ENCODE measurements around the gene PARP6. TPM values are rescaled to one million over a fixed set of nuclear protein-coding genes. Genes with fewer than 3 reads are reported as not detected.

PARP6 gene
- total and polyA plus RNA-seq, 9 of the 15 experiments (the other 6 are each of a cell fraction or from before 2014, with no cell fraction given): 14.8 to 83.2 (median 28.3) TPM

- TF ChIP-seq, protein P1, sequence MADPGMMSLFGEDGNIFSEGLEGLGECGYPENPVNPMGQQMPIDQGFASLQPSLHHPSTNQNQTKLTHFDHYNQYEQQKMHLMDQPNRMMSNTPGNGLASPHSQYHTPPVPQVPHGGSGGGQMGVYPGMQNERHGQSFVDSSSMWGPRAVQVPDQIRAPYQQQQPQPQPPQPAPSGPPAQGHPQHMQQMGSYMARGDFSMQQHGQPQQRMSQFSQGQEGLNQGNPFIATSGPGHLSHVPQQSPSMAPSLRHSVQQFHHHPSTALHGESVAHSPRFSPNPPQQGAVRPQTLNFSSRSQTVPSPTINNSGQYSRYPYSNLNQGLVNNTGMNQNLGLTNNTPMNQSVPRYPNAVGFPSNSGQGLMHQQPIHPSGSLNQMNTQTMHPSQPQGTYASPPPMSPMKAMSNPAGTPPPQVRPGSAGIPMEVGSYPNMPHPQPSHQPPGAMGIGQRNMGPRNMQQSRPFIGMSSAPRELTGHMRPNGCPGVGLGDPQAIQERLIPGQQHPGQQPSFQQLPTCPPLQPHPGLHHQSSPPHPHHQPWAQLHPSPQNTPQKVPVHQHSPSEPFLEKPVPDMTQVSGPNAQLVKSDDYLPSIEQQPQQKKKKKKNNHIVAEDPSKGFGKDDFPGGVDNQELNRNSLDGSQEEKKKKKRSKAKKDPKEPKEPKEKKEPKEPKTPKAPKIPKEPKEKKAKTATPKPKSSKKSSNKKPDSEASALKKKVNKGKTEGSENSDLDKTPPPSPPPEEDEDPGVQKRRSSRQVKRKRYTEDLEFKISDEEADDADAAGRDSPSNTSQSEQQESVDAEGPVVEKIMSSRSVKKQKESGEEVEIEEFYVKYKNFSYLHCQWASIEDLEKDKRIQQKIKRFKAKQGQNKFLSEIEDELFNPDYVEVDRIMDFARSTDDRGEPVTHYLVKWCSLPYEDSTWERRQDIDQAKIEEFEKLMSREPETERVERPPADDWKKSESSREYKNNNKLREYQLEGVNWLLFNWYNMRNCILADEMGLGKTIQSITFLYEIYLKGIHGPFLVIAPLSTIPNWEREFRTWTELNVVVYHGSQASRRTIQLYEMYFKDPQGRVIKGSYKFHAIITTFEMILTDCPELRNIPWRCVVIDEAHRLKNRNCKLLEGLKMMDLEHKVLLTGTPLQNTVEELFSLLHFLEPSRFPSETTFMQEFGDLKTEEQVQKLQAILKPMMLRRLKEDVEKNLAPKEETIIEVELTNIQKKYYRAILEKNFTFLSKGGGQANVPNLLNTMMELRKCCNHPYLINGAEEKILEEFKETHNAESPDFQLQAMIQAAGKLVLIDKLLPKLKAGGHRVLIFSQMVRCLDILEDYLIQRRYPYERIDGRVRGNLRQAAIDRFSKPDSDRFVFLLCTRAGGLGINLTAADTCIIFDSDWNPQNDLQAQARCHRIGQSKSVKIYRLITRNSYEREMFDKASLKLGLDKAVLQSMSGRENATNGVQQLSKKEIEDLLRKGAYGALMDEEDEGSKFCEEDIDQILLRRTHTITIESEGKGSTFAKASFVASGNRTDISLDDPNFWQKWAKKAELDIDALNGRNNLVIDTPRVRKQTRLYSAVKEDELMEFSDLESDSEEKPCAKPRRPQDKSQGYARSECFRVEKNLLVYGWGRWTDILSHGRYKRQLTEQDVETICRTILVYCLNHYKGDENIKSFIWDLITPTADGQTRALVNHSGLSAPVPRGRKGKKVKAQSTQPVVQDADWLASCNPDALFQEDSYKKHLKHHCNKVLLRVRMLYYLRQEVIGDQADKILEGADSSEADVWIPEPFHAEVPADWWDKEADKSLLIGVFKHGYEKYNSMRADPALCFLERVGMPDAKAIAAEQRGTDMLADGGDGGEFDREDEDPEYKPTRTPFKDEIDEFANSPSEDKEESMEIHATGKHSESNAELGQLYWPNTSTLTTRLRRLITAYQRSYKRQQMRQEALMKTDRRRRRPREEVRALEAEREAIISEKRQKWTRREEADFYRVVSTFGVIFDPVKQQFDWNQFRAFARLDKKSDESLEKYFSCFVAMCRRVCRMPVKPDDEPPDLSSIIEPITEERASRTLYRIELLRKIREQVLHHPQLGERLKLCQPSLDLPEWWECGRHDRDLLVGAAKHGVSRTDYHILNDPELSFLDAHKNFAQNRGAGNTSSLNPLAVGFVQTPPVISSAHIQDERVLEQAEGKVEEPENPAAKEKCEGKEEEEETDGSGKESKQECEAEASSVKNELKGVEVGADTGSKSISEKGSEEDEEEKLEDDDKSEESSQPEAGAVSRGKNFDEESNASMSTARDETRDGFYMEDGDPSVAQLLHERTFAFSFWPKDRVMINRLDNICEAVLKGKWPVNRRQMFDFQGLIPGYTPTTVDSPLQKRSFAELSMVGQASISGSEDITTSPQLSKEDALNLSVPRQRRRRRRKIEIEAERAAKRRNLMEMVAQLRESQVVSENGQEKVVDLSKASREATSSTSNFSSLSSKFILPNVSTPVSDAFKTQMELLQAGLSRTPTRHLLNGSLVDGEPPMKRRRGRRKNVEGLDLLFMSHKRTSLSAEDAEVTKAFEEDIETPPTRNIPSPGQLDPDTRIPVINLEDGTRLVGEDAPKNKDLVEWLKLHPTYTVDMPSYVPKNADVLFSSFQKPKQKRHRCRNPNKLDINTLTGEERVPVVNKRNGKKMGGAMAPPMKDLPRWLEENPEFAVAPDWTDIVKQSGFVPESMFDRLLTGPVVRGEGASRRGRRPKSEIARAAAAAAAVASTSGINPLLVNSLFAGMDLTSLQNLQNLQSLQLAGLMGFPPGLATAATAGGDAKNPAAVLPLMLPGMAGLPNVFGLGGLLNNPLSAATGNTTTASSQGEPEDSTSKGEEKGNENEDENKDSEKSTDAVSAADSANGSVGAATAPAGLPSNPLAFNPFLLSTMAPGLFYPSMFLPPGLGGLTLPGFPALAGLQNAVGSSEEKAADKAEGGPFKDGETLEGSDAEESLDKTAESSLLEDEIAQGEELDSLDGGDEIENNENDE (IDR thresholded peaks at IDR 0.05; ENCODE audit: low read depth, low read length): no peak
- TF ChIP-seq SRSF9 (IDR thresholded peaks at IDR 0.05; ENCODE audit: borderline replicate concordance, low read depth, low read length): no peak
- peak; percentile 94 for TF ChIP-seq MIER1 (IDR thresholded peaks at IDR 0.05; ENCODE audit: low read depth)
- TF ChIP-seq DDX20 (tag; IDR thresholded peaks at IDR 0.05; ENCODE audit: low read depth): no peak
- TF ChIP-seq ZSCAN29 (IDR thresholded peaks at IDR 0.05): no peak
- TF ChIP-seq RAD51 (IDR thresholded peaks at IDR 0.05; ENCODE audit: borderline replicate concordance, low read depth): no peak
- TF ChIP-seq RNF2 (IDR thresholded peaks at IDR 0.05): no peak
- TF ChIP-seq ZNF133 (CRISPR knock-in tag; IDR thresholded peaks at IDR 0.05): no peak
- no peak for TF ChIP-seq KAT2B (IDR thresholded peaks at IDR 0.05; ENCODE audit: low read depth, low read length)
- no peak for TF ChIP-seq MEIS2 (IDR thresholded peaks at IDR 0.05; ENCODE audit: partially characterized antibody)
- peak in 1 of 2 experiments; percentile 75; a peak in 1 of 4 replicates for TF ChIP-seq RCOR1 (IDR thresholded peaks at IDR 0.05; ENCODE audit: borderline replicate concordance in 1 of 2, low read depth in 2 of 2, low read length in 2 of 2)
- TF ChIP-seq CTCF (IDR thresholded peaks at IDR 0.05 in 2 of 3, conservative IDR thresholded peaks at IDR 0.05 in 1 of 3; ENCODE audit: insufficient read depth in 2 of 3, low read depth in 1 of 3, low read length in 3 of 3): no peak
- peak; percentile 54; the same call in 1 of the 2 replicates for TF ChIP-seq SMAD4 (CRISPR knock-in tag; conservative IDR thresholded peaks at IDR 0.05)
- no peak for TF ChIP-seq CHCHD3 (CRISPR knock-in tag; IDR thresholded peaks at IDR 0.05)
- no peak for TF ChIP-seq TAF9B (IDR thresholded peaks at IDR 0.05; ENCODE audit: partially characterized antibody)
- peak; percentile 27; the same call in 1 of the 2 replicates for TF ChIP-seq BHLHE40 (IDR thresholded peaks at IDR 0.05; ENCODE audit: low read length)
- no peak for TF ChIP-seq LARP7 (IDR thresholded peaks at IDR 0.05)
These were observed 47.1 kb upstream of the PARP6 start (continued) for GRCh38 chr15:72319360-72319984.
